SK-N-SH treated with all-trans-retinoic acid at 6 μM for 48 hours (cell line): ENCODE measurements around the gene CORO7.

Experiments used
- ATAC-seq: fragments of 200-7000 bp; cut with Tn5 transposase; 3 replicates; pipeline ENCODE4 v1.9.1; 2020; ENCODE audit warnings: mild to moderate bottlenecking, moderate library complexity
- BACH2 ChIP-seq: fragments of 250-450 bp; sonication (Bioruptor Pico); IDR thresholded peaks from 2 replicates; pipeline ENCODE4 v1.9.0; 2021; ENCODE audit warnings: mild to moderate bottlenecking, borderline replicate concordance
- CSDC2 ChIP-seq: fragments of 250-450 bp; sonication (Bioruptor Pico); IDR thresholded peaks from 2 replicates; pipeline ENCODE4 v1.5.0; 2020; ENCODE audit warnings: mild to moderate bottlenecking, moderate library complexity
- ESRRG ChIP-seq: fragments of 250-450 bp; sonication (Bioruptor Pico); IDR thresholded peaks from 2 replicates; pipeline ENCODE4 v1.6.1; 2021; ENCODE audit warnings: mild to moderate bottlenecking
- GLIS3 ChIP-seq: fragments of 250-450 bp; sonication (Bioruptor Pico); IDR thresholded peaks from 2 replicates; pipeline ENCODE4 v1.5.0; 2020; ENCODE audit warnings: mild to moderate bottlenecking, moderate library complexity
- ISL1 ChIP-seq: fragments of 250-450 bp; sonication (Bioruptor Pico); IDR thresholded peaks from 2 replicates; pipeline ENCODE4 v2.1.2; 2022; ENCODE audit warnings: mild to moderate bottlenecking, moderate library complexity
- OSR1 ChIP-seq: fragments of 250-450 bp; sonication (Bioruptor Pico); IDR thresholded peaks from 2 replicates; pipeline ENCODE4 v1.8.0; 2022; ENCODE audit warnings: moderate library complexity, mild to moderate bottlenecking, inconsistent platforms
- RARB ChIP-seq: fragments of 250-450 bp; sonication (Bioruptor Pico); IDR thresholded peaks from 2 replicates; pipeline ENCODE4 v1.8.0; 2021; ENCODE audit warnings: mild to moderate bottlenecking, moderate library complexity
- SNAI2 ChIP-seq: fragments of 250-450 bp; sonication (Bioruptor Pico); IDR thresholded peaks from 2 replicates; pipeline ENCODE4 v1.5.0; 2020; ENCODE audit warnings: mild to moderate bottlenecking, moderate library complexity
- TCF4 ChIP-seq: fragments of 250-450 bp; sonication (Bioruptor Pico); IDR thresholded peaks from 2 replicates; pipeline ENCODE4 v1.8.0; 2021; ENCODE audit warnings: mild to moderate bottlenecking, moderate library complexity, borderline replicate concordance
- TOX ChIP-seq: fragments of 250-450 bp; sonication (Bioruptor Pico); IDR thresholded peaks from 2 replicates; pipeline ENCODE4 v1.8.0; 2021; ENCODE audit warnings: mild to moderate bottlenecking, moderate library complexity, borderline replicate concordance
- ZC3H10 ChIP-seq: fragments of 250-450 bp; sonication (Bioruptor Pico); IDR thresholded peaks from 2 replicates; pipeline ENCODE4 v1.5.1; 2021; ENCODE audit warnings: mild to moderate bottlenecking, moderate library complexity
- ZFP3 ChIP-seq: fragments of 250-450 bp; sonication (Bioruptor Pico); IDR thresholded peaks from 2 replicates; pipeline ENCODE4 v1.5.0; 2020; ENCODE audit warnings: mild to moderate bottlenecking, moderate library complexity
- ZFP30 ChIP-seq: fragments of 450-650 bp; formaldehyde crosslinking; IDR thresholded peaks from 2 replicates; pipeline ENCODE4 v1.5.0; 2022; ENCODE audit warnings: mild to moderate bottlenecking, moderate library complexity
- ZNF565 ChIP-seq: fragments of 450-650 bp; formaldehyde crosslinking; conservative IDR thresholded peaks from 2 replicates; pipeline ENCODE4 v1.5.0; 2020; ENCODE audit warnings: low read depth, mild to moderate bottlenecking, moderate library complexity
- ZNF70 ChIP-seq: fragments of 450-650 bp; formaldehyde crosslinking; IDR thresholded peaks from 2 replicates; pipeline ENCODE4 v1.5.0; 2020; ENCODE audit warnings: mild to moderate bottlenecking, moderate library complexity
- ZNF8 ChIP-seq: fragments of 450-650 bp; formaldehyde crosslinking; IDR thresholded peaks from 2 replicates; pipeline ENCODE4 v1.5.0; 2020; ENCODE audit warnings: mild to moderate bottlenecking, moderate library complexity
- TF ChIP-seq, protein P1 (sequence below): fragments of 250-450 bp; sonication (Bioruptor Pico); IDR thresholded peaks from 2 replicates; pipeline ENCODE4 v1.8.0; 2021; ENCODE audit warnings: low read depth, mild to moderate bottlenecking, moderate library complexity, borderline replicate concordance
- TF ChIP-seq, protein P2 (sequence below): fragments of 250-450 bp; sonication (Bioruptor Pico); IDR thresholded peaks from 2 replicates; pipeline ENCODE4 v1.5.1; 2021; ENCODE audit warnings: mild to moderate bottlenecking, moderate library complexity
- TF ChIP-seq, protein P3 (sequence below): fragments of 250-450 bp; sonication (Bioruptor Pico); IDR thresholded peaks from 2 replicates; pipeline ENCODE4 v1.5.0; 2020; ENCODE audit warnings: mild to moderate bottlenecking, moderate library complexity
- TF ChIP-seq, protein P4 (sequence below): fragments of 250-450 bp; sonication (Bioruptor Pico); IDR thresholded peaks from 2 replicates; pipeline ENCODE4 v1.5.1; 2020; ENCODE audit warnings: low read depth, mild to moderate bottlenecking, moderate library complexity
- TF ChIP-seq, protein P5 (sequence below): fragments of 250-450 bp; sonication (Bioruptor Pico); IDR thresholded peaks from 2 replicates; pipeline ENCODE4 v1.8.0; 2020; ENCODE audit warnings: mild to moderate bottlenecking, moderate library complexity, borderline replicate concordance

The CORO7 gene

DNA sequence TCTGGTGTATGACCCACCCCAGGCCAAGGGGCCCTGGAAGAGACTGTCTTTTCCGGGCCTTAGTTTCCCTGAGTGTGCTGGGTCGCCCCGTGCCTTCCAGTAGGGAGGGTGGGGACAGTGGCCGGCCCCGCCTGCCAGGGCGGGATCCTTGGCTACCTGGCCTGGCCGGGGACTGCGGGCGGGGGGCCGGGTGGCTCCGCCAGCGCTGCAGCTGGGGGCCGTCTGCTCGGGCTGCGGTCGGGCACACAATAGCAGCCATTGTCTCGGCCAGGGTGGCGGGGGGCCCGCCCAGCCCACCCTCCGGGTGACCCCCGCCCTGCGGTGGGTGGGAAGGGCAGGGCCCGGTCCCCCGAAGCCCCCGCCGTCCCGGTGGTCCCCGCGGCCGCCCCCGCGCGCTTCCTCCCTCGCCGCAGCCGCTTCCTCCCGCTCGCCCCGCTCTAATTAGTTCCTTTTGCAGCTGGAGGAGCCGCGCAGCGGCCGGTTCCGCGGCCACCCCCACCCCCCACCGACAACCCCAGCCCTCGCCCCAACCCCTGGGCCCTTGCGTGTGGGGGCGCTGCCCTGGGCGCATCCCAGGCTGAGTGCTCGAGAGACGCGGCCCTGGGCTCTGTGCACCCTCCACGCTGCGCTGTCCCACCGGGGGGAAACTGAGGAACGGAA lies 88.9 kb downstream of the CORO7 start:
- peak; percentile 9; the same call in 2 of the 3 replicates for ATAC-seq
- no peak for TF ChIP-seq RARB (CRISPR knock-in tag)
- TF ChIP-seq ZNF8 (CRISPR knock-in tag), result no peak
- no peak for TF ChIP-seq ISL1 (CRISPR knock-in tag)
- no peak for TF ChIP-seq ZNF565 (CRISPR knock-in tag)
- TF ChIP-seq ZFP3, result no peak
- TF ChIP-seq TOX (CRISPR knock-in tag), result no peak
- TF ChIP-seq, protein P1, sequence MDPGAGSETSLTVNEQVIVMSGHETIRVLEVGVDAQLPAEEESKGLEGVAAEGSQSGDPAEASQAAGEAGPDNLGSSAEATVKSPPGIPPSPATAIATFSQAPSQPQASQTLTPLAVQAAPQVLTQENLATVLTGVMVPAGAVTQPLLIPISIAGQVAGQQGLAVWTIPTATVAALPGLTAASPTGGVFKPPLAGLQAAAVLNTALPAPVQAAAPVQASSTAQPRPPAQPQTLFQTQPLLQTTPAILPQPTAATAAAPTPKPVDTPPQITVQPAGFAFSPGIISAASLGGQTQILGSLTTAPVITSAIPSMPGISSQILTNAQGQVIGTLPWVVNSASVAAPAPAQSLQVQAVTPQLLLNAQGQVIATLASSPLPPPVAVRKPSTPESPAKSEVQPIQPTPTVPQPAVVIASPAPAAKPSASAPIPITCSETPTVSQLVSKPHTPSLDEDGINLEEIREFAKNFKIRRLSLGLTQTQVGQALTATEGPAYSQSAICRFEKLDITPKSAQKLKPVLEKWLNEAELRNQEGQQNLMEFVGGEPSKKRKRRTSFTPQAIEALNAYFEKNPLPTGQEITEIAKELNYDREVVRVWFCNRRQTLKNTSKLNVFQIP (CRISPR knock-in tag), result no peak
- TF ChIP-seq, protein P2, sequence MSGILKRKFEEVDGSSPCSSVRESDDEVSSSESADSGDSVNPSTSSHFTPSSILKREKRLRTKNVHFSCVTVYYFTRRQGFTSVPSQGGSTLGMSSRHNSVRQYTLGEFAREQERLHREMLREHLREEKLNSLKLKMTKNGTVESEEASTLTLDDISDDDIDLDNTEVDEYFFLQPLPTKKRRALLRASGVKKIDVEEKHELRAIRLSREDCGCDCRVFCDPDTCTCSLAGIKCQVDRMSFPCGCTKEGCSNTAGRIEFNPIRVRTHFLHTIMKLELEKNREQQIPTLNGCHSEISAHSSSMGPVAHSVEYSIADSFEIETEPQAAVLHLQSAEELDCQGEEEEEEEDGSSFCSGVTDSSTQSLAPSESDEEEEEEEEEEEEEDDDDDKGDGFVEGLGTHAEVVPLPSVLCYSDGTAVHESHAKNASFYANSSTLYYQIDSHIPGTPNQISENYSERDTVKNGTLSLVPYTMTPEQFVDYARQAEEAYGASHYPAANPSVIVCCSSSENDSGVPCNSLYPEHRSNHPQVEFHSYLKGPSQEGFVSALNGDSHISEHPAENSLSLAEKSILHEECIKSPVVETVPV (CRISPR knock-in tag), result no peak
- TF ChIP-seq ZNF70, result no peak
- no peak for TF ChIP-seq ZFP30 (CRISPR knock-in tag)
- TF ChIP-seq SNAI2 (CRISPR knock-in tag), result no peak
- TF ChIP-seq, protein P3, sequence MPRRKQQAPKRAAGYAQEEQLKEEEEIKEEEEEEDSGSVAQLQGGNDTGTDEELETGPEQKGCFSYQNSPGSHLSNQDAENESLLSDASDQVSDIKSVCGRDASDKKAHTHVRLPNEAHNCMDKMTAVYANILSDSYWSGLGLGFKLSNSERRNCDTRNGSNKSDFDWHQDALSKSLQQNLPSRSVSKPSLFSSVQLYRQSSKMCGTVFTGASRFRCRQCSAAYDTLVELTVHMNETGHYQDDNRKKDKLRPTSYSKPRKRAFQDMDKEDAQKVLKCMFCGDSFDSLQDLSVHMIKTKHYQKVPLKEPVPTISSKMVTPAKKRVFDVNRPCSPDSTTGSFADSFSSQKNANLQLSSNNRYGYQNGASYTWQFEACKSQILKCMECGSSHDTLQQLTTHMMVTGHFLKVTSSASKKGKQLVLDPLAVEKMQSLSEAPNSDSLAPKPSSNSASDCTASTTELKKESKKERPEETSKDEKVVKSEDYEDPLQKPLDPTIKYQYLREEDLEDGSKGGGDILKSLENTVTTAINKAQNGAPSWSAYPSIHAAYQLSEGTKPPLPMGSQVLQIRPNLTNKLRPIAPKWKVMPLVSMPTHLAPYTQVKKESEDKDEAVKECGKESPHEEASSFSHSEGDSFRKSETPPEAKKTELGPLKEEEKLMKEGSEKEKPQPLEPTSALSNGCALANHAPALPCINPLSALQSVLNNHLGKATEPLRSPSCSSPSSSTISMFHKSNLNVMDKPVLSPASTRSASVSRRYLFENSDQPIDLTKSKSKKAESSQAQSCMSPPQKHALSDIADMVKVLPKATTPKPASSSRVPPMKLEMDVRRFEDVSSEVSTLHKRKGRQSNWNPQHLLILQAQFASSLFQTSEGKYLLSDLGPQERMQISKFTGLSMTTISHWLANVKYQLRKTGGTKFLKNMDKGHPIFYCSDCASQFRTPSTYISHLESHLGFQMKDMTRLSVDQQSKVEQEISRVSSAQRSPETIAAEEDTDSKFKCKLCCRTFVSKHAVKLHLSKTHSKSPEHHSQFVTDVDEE (CRISPR knock-in tag), result no peak
- no peak for TF ChIP-seq OSR1 (CRISPR knock-in tag)
- no peak for TF ChIP-seq TCF4 (CRISPR knock-in tag)
- no peak for TF ChIP-seq ZC3H10 (CRISPR knock-in tag)

DNA sequence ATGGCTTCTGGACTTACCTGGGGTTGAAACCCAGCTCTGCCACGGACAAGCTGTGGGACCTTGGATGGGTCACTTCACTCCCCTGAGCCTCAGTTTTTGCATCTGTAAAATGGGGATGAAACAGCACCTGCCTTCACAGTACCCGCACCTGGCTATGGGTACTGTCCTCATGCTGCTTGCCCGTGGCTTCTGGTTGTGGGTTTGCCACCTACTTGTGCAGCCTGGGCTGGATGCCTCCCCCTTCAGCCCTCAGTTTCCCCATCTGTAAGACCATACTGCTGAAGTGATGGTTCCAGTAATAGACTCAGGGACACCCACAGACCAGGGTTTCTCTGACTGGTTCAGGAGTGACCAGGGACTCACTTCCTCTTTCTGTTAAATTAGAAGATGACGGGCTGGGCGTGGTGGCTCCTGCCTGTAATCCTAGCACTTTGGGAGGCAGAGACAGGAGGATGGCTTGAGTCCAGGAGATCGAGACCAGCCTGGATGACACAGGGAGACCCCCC lies 91.1 kb downstream of the CORO7 start:
- no peak for ATAC-seq
- TF ChIP-seq ISL1 (CRISPR knock-in tag) (no peak), CSDC2 (no peak), ZNF70 (no peak), BACH2 (CRISPR knock-in tag) (no peak), SNAI2 (CRISPR knock-in tag) (no peak), ESRRG (CRISPR knock-in tag) (no peak), GLIS3 (CRISPR knock-in tag) (no peak), ZNF565 (CRISPR knock-in tag) (no peak), TCF4 (CRISPR knock-in tag) (no peak), OSR1 (CRISPR knock-in tag) (no peak), ZNF8 (CRISPR knock-in tag) (no peak), RARB (CRISPR knock-in tag) (no peak)
- TF ChIP-seq, protein P2 (CRISPR knock-in tag), result no peak
- TF ChIP-seq, protein P4, sequence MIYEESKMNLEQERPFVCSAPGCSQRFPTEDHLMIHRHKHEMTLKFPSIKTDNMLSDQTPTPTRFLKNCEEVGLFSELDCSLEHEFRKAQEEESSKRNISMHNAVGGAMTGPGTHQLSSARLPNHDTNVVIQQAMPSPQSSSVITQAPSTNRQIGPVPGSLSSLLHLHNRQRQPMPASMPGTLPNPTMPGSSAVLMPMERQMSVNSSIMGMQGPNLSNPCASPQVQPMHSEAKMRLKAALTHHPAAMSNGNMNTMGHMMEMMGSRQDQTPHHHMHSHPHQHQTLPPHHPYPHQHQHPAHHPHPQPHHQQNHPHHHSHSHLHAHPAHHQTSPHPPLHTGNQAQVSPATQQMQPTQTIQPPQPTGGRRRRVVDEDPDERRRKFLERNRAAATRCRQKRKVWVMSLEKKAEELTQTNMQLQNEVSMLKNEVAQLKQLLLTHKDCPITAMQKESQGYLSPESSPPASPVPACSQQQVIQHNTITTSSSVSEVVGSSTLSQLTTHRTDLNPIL (CRISPR knock-in tag), result no peak
- TF ChIP-seq, protein P5, sequence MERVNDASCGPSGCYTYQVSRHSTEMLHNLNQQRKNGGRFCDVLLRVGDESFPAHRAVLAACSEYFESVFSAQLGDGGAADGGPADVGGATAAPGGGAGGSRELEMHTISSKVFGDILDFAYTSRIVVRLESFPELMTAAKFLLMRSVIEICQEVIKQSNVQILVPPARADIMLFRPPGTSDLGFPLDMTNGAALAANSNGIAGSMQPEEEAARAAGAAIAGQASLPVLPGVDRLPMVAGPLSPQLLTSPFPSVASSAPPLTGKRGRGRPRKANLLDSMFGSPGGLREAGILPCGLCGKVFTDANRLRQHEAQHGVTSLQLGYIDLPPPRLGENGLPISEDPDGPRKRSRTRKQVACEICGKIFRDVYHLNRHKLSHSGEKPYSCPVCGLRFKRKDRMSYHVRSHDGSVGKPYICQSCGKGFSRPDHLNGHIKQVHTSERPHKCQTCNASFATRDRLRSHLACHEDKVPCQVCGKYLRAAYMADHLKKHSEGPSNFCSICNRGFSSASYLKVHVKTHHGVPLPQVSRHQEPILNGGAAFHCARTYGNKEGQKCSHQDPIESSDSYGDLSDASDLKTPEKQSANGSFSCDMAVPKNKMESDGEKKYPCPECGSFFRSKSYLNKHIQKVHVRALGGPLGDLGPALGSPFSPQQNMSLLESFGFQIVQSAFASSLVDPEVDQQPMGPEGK, result no peak
- TF ChIP-seq, protein P3 (CRISPR knock-in tag), result no peak
